ENCODE results near the gene TSPO2. TPM values are rescaled to one million over a fixed set of nuclear protein-coding genes. Genes with fewer than 3 reads are reported as not detected.
A peak's percentile ranks its signal among the peaks of the same experiment; 100 is the strongest.

TSPO2 gene
- total RNA-seq, 1 donor from 2014 or later, result not detected

- ATAC-seq (no peak), DNase-seq (no peak)
- Histone ChIP-seq H3K27me3 (no peaks in the 10 kb centered on the region), H3K4me1 (no peaks in the 10 kb centered on the region), H3K36me3 (no peaks in the 10 kb centered on the region), H3K9me3 (no peaks in the 10 kb centered on the region), H3K27ac (no peak overlapping the region), H3K4me3 (no peak overlapping the region)
- intact Hi-C loops (cut with DNase I), result no loop called here
- TF ChIP-seq CTCF (IDR thresholded peaks at IDR 0.05), result no peak
Observed at GRCh38 chr6:41036601-41037000, 5.7 kb upstream of the TSPO2 start.

GRCh38 chr6:41037107-41037900 is 5.0 kb upstream of the TSPO2 start:
- H3K4me3 ChIP-seq, result no peak overlapping the region
- DNase-seq, result no peak
- TF ChIP-seq CTCF (IDR thresholded peaks at IDR 0.05), result no peak
- no peak for ATAC-seq
- H3K4me1 ChIP-seq, result no peaks in the 10 kb centered on the region
- no peaks in the 10 kb centered on the region for H3K9me3 ChIP-seq
- intact Hi-C loops (cut with DNase I), result no loop called here
- no peak overlapping the region for H3K27ac ChIP-seq
- no peaks in the 10 kb centered on the region for H3K36me3 ChIP-seq
- no peaks in the 10 kb centered on the region for H3K27me3 ChIP-seq

- DNase-seq, result no peak
- Histone ChIP-seq H3K4me3 (no peak overlapping the region), H3K27me3 (no peaks in the 10 kb centered on the region), H3K27ac (no peak overlapping the region), H3K4me1 (no peaks in the 10 kb centered on the region), H3K36me3 (no peaks in the 10 kb centered on the region), H3K9me3 (no peaks in the 10 kb centered on the region)
- intact Hi-C loops (cut with DNase I), result no loop called here
- ATAC-seq, result no peak
- no peak for TF ChIP-seq CTCF (IDR thresholded peaks at IDR 0.05)
Observed at GRCh38 chr6:41038205-41038604, 4.1 kb upstream of the TSPO2 start.

- Histone ChIP-seq H3K27me3 (no peaks in the 10 kb centered on the region), H3K4me3 (no peak within 1 kb of the TSS), H3K27ac (no peak within 1 kb of the TSS), H3K4me1 (no peaks in the 10 kb centered on the region), H3K36me3 (no peaks in the 10 kb centered on the region), H3K9me3 (no peaks in the 10 kb centered on the region)
- intact Hi-C loops (cut with DNase I), result no loop called here
- ATAC-seq (peak; percentile 78), DNase-seq (peak; percentile 84)
- peak; percentile 70 for TF ChIP-seq CTCF (IDR thresholded peaks at IDR 0.05)
Observed at GRCh38 chr6:41039060-41039998, 2.9 kb upstream of the TSPO2 start, which contains the start of gene UNC5CL. UNC5CL (minus strand) TSS chr6:41039221; CDS start chr6:41035074, 4,147 bp downstream.

GRCh38 chr6:41040101-41040939 is 1.9 kb upstream of the TSPO2 start:
- H3K36me3 ChIP-seq, result no peaks in the 10 kb centered on the region
- H3K9me3 ChIP-seq, result no peaks in the 10 kb centered on the region
- intact Hi-C loops (cut with DNase I), result no loop called here
- peak; percentile 73 for DNase-seq
- no peak for TF ChIP-seq CTCF (IDR thresholded peaks at IDR 0.05)
- ATAC-seq, result peak; percentile 61
- no peaks in the 10 kb centered on the region for H3K27me3 ChIP-seq
- H3K4me1 ChIP-seq, result no peaks in the 10 kb centered on the region
- H3K27ac ChIP-seq, result no peak overlapping the region
- no peak overlapping the region for H3K4me3 ChIP-seq
